ENCODE results near the gene HIRA.
A peak's percentile ranks its signal among the peaks of the same experiment; 100 is the strongest.
"Not testable (repeated sequence)": the region's sequence is repeated elsewhere in the genome, so short reads cannot be mapped to it uniquely, and the experiment has no call there.

Gene HIRA

GRCh38 chr22:19461506-19461905 lies 30.0 kb upstream of the HIRA start:
- DNase-seq: no peak

- no peak for DNase-seq
These were observed 28.5 kb upstream of the HIRA start for GRCh38 chr22:19460036-19460435.

DNA sequence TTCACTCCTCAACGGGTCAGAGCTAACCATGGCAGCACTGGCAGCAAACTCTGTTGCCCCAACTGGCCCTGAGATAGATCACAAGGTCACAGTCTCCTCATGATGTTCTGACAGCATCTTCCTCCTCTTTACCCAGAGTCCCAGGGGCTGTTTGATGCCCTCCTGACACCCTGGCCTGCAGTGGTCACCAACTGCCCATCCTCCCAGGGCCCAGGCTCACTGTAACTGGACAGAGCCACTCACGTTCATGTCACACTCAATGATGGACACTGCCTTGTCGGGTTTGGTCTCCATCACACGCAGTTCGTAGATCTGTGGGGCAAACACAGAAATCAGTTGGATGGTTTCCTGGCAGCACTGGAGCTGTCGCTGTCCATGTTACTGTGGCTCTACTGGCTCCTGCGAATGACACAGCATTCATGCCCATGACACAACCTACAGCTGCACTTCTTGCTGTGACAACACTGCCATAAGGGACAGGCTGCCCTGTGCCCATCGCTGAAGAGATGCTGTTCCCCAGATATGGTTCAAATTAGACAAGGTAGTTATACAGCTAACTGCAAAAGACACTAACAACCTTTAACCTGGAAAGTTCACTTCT lies 26.4 kb upstream of the HIRA start:
- DNase-seq: no peak

DNA sequence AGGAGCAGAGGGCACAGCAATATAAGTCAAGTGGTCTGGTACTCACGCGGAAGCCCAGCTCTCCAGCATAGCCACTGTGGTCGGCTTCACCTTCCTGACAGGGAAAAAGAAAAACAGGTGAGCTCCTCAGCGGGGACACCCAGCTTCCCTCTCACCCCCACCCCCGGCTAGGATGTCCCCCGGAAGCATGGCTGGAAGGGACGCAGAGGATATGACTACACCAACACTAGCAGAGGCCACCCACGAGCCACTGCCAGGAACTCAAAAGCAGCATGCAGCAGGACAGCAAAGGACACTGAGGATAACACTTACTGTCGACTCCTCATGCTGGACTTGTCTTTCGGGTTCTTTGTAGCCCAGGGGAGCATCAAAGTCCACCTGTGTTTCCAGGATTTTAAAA lies 25.0 kb upstream of the HIRA start:
- no peak for DNase-seq

- DNase-seq: no peak
These were observed 24.2 kb upstream of the HIRA start for GRCh38 chr22:19455585-19456370.

GRCh38 chr22:19455033-19455432 lies 23.5 kb upstream of the HIRA start:
- DNase-seq: no peak

- no peak for DNase-seq
These were observed 22.6 kb upstream of the HIRA start for GRCh38 chr22:19454156-19454555.

DNA sequence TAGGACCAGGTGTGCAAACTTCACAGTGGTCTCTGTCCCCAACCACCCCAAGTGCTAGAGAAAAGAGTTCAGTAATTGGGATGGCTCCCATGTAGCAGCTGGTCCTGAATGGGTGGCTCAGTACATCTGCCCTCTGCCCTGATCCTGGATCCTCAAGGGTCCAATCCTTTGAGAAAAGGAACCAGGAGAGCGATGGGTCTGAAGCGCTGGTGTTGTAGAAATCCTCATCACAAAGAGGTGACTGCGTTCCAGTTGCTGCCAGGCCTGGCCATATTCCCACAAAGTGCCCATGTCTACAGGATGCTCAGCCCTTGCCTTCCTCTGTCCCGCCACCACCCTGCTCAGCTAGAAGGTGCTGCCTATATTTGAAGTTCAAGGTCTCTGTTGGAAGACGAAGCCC lies 22.2 kb upstream of the HIRA start:
- no peak for DNase-seq

- DNase-seq: no peak
These were observed 20.0 kb upstream of the HIRA start for GRCh38 chr22:19451570-19451969.

GRCh38 chr22:19450363-19451175 lies 19.0 kb upstream of the HIRA start:
- no peak for DNase-seq

- DNase-seq: no peak
These were observed 17.9 kb upstream of the HIRA start for GRCh38 chr22:19449422-19449767.

DNA sequence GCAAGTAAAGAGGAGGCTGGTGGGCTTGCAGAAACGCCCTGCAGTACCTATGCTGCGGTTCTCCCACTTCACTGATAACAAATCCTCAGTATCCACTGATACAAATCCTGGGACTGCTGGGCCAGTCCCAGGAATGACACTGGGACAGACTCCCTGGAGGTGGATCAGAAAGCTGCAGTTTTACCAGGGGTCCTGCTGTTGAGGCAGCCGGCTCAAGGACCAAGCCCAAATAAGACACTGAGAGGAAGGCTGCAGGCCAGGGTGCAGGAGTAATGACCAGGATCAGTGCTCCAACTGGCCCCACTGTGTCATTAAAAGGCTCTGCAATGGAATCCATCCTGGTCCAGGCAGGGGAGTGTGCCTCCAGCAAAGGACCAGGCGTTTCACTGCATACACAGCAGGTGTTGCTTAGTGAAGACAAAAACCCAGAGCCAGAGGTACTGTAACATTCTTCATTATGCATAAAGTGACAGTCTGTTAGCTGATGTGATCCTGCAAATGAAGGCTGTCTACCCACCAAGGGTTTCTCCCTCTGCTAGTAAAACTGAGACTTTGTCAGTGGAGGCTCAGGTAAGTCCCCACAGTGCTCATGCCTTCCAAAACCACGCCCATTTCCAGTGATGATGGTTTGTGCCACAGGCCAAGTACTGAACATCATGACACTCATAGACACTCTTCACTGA lies 17.3 kb upstream of the HIRA start:
- DNase-seq: no peak

- DNase-seq: peak; percentile 76
These were observed 16.6 kb upstream of the HIRA start for GRCh38 chr22:19448076-19448607.

DNA sequence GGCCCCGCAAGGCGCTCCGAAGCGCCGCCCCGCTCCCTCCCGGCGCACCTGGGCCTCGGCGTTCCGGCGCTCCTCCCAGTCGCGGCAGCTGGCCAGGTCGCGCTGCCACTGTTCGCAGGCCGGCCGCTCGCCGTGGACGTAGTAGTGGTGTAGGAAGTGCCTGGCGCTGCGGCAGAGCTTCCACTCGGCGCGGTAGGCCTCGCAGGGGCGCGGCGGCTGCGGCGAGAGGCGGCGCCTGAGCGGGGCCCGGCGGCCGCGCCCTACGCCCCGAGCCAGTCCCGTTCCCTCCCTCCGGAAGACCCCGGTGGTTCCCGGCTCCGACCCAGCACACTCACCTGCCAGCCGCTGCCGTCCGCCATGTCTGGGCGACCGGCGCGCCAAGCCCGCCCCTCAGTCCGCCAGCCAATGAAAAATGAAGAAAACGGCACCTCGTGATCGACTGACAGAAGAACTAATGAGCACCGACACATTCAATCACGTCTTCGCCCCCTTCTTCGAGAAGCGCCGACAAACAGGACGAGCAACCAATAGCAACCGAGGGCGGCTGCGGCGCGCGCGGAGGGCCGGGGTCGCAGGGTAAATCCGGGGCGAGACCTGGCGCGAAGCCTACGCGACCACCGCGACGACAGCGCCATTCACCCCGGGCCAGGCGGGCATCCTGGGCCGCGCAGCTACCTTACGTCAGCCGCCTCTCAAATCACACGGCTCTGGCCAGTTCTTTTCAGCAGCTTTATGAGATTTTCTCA lies 16.0 kb upstream of the HIRA start, which contains the start of gene C22orf39:
Gene C22orf39, minus strand, starts transcription at position 382 of the 746 bp plus-strand sequence. Its CDS starts 23 bp downstream, at position 359.
- DNase-seq: peak; percentile 91

DNA sequence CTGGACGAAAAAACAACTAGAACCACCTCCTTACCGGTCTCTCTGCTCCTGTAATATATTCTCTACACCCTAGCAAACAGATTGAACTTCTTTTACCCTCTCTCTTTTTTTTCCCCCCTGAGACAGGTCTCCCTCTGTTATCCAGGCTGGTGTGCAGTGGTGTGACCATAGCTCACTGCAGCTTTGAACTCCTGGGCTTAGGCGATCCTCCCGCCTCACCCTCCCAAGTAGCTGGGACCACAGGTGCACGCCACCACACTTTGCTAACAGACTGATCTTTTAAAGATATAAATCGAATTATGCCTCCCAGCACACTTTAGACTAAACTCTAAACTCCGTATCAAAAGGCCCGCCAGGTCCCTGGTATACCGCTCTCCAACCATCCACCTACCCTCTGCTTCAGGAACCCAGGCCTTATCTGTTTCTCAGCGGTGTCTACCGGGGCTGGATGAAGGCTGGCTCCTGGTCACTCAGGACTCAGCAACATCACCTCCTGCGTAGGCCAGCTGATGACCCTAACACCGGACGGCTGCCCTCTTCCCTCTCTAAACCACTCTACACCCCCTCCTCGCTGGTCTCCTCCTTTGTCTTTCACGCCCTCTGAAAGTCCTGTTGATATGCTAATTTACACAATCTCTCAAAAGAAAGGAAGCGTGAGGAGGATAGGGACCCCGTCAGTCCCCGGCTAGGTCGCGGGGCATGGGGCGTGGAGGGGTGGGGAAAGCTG lies 15.2 kb upstream of the HIRA start:
- no peak for DNase-seq

DNA sequence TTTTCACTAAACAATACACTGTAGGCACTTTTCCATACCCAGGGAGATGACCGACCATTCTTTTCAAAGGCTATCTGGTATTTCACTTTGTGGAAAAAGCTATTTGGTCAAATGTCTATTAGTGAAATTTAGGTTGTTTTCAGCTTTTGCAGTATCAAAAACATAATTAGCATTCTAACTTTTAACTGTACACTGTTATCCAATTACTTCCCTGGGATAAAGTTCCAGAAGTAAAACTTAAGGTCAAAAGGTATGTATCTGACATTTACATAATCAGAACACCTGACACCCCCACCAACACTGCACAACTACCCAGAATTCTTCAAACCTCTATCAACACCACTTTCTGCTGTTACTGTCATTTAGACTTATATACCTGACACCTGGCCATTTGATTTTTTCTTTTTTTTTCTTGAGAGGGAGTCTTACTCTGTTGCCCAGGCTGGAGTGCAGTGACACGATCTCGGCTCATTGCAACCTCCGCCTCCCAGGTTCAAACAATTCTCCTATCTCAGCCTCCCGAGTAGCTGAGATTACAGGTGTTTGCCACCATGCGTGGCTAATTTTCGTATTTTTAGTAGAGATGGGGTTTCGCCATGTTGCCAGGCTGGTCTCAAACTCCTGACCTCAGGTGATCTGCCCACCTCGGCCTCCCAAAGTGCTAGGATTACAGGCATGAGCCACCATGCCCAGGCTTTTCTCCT lies 13.9 kb upstream of the HIRA start:
- not testable (repeated sequence) for DNase-seq

DNA sequence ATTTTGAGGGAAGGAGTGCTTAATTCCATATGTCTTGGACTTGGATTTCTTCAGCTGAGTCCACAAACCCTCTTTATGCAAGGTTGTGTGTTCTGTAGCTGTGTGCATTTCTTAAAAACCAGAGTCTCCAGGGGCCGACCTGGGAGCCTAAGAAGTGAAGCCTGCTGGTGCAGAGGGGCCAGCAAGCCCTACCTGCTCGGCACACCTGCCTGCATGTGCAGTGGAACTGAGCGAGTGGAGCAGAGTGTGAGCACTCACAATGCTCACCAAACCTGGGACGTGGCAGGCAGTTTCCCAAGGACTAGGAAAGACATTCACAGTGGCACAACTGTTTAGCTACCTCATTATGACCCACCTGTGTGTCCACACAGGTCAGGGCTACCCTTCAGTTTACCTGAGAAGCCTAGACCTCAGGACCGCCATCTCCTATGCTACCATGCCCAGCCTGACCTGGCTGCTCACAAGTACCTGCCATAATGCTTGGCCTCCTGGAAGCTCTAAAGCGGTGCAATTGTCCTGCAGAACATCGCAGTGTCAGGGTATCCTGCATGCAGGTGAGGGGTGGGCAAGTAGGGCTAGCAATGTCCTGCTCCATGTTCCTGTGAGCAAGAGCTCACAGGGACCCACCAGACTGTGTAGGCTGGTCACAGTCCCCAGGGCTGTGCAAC lies 12.1 kb upstream of the HIRA start:
- no peak for DNase-seq

GRCh38 chr22:19442166-19442565 lies 10.6 kb upstream of the HIRA start:
- no peak for DNase-seq

DNA sequence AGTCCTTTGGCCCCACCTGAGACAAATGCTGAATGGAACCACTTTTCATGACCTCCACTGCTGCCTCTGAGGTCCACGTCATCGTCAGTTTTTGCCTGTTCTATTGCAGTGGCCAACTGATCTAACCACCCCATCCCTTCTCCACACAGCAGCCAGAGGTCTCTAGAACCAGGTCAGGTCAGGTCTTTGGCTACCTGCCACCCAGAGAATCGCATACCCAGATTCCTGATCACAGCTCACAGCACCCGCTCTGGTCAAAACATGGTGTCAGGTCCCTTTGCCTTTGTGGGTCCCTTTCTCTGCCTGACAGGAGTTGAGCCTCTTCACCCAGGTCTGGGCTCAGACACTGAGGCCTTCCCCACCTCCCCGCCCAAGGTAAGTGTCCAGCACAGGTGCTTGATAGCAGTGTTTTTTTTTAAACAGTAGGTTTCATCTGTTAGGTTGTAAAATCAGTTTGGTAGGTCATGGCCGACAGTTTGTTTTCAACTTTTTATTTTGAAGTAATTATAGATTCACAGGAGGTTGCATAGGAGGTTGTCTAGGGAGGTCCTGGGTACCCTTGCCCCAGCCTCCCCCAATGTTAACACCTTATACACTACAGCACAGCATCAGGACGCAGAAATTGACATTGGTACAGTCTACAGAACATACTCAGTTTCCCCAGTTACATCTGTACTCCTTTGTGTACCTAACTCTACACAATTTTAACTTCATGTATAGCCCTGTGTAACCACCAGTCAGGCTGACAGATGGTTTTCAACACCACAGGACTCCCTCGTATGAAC lies 9.1 kb upstream of the HIRA start:
- no peak for DNase-seq

All from NCI-H345 (cell line).